Lower lobe of right lung (tissue), 2 donors: ENCODE measurements around the gene UTP25. TPM values are rescaled to one million over a fixed set of nuclear protein-coding genes. Genes with fewer than 3 reads are reported as not detected.
A peak's percentile ranks its signal among the peaks of the same experiment; 100 is the strongest.

Source experiments
- ATAC-seq, 2 donors: fragments of 200-7000 bp; cut with Tn5 transposase; one replicate each; pipeline ENCODE4 v1.9.1; 2020 to 2022; ENCODE audit warnings: mild to moderate bottlenecking in 2 of 2, moderate library complexity in 2 of 2
- DNase-seq: peaks from one replicate; pipeline ENCODE4 v3.0.0-alpha.2; 2020
- H3K27ac ChIP-seq: fragments of 200-600 bp; one replicate; pipeline ENCODE4 v1.8.0; 2022
- H3K27me3 ChIP-seq: fragments of 200-600 bp; one replicate; pipeline ENCODE4 v1.8.0; 2022; ENCODE audit warnings: low read depth
- H3K36me3 ChIP-seq: fragments of 200-600 bp; one replicate; pipeline ENCODE4 v1.8.0; 2022; ENCODE audit warnings: mild to moderate bottlenecking
- H3K4me1 ChIP-seq: fragments of 200-600 bp; one replicate; pipeline ENCODE4 v1.8.0; 2022
- H3K4me3 ChIP-seq: fragments of 200-600 bp; one replicate; pipeline ENCODE4 v1.8.0; 2022; ENCODE audit warnings: mild to moderate bottlenecking
- H3K9me3 ChIP-seq: fragments of 200-600 bp; one replicate; pipeline ENCODE4 v1.8.0; 2022
- intact Hi-C: fragments of 100-400 bp; cut with DNase I; formaldehyde crosslinking; loops from one replicate; pipeline ENCODE4 v1.11.0; 2022
- total RNA-seq: library from RNA; stranded (reverse); fragmentation: NEBNext Ultra II Directional; extraction: Animal tissue kit (Norgen Biotek cat#: 25700); gene quantifications from one replicate; pipeline ENCODE4 v1.2.1, GENCODE V29; 2021
- TF ChIP-seq, protein P1 (sequence below): fragments of 200-600 bp; IDR thresholded peaks from one replicate; pipeline ENCODE4 v1.8.0; 2022; ENCODE audit warnings: antibody characterized with exemption, mild to moderate bottlenecking
- donor health status: DM: no; HTN: yes; CAD: no; lungs with severe emphysema.

UTP25 gene
- total RNA-seq, 1 donor from 2014 or later: 6.2 TPM

DNA sequence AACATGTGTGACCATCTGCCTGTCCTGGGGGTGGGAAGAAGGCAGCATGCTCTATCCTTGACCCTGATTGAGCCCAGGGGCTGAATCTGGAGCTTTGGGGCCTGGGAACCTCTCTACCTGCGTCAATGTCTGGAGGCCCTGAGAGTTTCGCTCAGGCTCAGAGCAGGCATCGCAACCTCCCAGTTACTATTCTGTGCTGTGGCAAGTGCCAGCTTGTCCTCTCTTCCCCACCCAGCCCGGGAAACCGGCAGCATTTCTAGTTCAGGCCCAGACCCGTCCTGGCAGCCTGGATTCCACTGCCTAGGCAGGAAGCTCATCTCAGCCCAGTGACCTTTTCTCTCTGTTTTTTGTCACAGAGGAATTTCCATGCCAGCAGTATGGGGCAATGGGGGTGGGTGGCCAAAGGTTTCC is 11.8 kb upstream of the UTP25 start:
- no peak overlapping the region for H3K27ac ChIP-seq
- H3K4me3 ChIP-seq: no peak overlapping the region
- peaks cover 7% of the 10 kb centered on the region for H3K27me3 ChIP-seq
- H3K9me3 ChIP-seq: no peaks in the 10 kb centered on the region
- H3K4me1 ChIP-seq: no peaks in the 10 kb centered on the region
- no peaks in the 10 kb centered on the region for H3K36me3 ChIP-seq
- intact Hi-C loops: no loop called here
- ATAC-seq (no peak), DNase-seq (peak; percentile 45)
- TF ChIP-seq, protein P1, sequence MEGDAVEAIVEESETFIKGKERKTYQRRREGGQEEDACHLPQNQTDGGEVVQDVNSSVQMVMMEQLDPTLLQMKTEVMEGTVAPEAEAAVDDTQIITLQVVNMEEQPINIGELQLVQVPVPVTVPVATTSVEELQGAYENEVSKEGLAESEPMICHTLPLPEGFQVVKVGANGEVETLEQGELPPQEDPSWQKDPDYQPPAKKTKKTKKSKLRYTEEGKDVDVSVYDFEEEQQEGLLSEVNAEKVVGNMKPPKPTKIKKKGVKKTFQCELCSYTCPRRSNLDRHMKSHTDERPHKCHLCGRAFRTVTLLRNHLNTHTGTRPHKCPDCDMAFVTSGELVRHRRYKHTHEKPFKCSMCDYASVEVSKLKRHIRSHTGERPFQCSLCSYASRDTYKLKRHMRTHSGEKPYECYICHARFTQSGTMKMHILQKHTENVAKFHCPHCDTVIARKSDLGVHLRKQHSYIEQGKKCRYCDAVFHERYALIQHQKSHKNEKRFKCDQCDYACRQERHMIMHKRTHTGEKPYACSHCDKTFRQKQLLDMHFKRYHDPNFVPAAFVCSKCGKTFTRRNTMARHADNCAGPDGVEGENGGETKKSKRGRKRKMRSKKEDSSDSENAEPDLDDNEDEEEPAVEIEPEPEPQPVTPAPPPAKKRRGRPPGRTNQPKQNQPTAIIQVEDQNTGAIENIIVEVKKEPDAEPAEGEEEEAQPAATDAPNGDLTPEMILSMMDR: no peak

- TF ChIP-seq, protein P1: no peak
- DNase-seq (no peak), ATAC-seq (no peak)
- Histone ChIP-seq H3K4me3 (no peak overlapping the region), H3K27me3 (peaks cover 7% of the 10 kb centered on the region), H3K36me3 (no peaks in the 10 kb centered on the region), H3K4me1 (no peaks in the 10 kb centered on the region), H3K9me3 (no peaks in the 10 kb centered on the region), H3K27ac (no peak overlapping the region)
- intact Hi-C loops: no loop called here
Measured at GRCh38 chr1:209816923-209817322, 10.8 kb upstream of the UTP25 start.

DNA sequence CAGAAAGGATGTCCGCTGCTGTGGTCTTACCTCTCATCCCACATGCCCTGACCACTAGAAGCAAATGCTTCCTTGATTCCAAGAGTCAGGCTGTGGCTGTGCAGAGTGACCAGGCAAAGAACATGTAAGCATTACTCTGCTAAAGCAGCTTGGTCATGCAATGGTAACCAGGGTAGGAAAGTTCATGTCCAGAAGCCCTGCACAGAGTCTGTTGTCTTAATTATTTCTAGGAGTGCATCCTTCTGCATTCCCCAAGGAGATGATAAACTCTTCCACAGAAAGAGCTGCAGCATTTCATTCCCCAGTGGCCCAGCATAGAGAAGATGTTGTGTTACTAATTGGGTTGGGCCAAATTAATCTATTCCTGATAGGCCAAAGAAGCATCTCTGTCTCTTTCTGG is 10.1 kb upstream of the UTP25 start:
- intact Hi-C loops: no loop called here
- DNase-seq (no peak), ATAC-seq (no peak)
- Histone ChIP-seq H3K4me1 (no peaks in the 10 kb centered on the region), H3K27me3 (peaks cover 7% of the 10 kb centered on the region), H3K27ac (no peak overlapping the region), H3K36me3 (no peaks in the 10 kb centered on the region), H3K4me3 (no peak overlapping the region), H3K9me3 (no peaks in the 10 kb centered on the region)
- TF ChIP-seq, protein P1: no peak

DNA sequence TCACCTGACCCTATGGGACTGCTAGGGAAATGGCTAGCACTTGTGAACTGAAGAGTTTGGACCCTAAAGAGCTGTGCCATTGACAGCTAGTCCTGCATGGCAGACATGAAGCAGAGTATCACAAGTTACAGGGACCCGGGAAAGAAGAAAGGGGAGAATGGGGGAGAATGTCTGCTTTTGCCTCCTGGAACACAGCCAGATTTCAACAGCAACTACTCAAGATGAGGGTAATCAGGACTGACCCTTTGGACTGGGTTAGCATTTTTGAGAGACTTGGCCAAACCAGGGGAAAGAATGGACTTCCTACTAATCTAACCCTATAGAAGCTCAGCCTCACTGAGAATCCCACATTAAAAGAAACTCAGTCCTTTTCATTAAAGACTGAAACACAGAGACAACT is 8.7 kb upstream of the UTP25 start:
- DNase-seq (no peak), ATAC-seq (no peak)

GRCh38 chr1:209820986-209821385 is 6.8 kb upstream of the UTP25 start:
- no peaks in the 10 kb centered on the region for H3K9me3 ChIP-seq
- H3K27me3 ChIP-seq: peaks cover 7% of the 10 kb centered on the region
- DNase-seq: no peak
- no peak overlapping the region for H3K27ac ChIP-seq
- no peak for ATAC-seq
- H3K4me3 ChIP-seq: no peak overlapping the region
- intact Hi-C loops: no loop called here
- H3K4me1 ChIP-seq: no peaks in the 10 kb centered on the region
- TF ChIP-seq, protein P1: no peak
- H3K36me3 ChIP-seq: no peaks in the 10 kb centered on the region

More for the DNA sequence above, 8.7 kb upstream of the UTP25 start:
- no peaks in the 10 kb centered on the region for H3K36me3 ChIP-seq
- TF ChIP-seq, protein P1: no peak
- intact Hi-C loops: no loop called here
- peaks cover 7% of the 10 kb centered on the region for H3K27me3 ChIP-seq
- no peaks in the 10 kb centered on the region for H3K9me3 ChIP-seq
- H3K4me3 ChIP-seq: no peak overlapping the region
- no peak overlapping the region for H3K27ac ChIP-seq
- no peaks in the 10 kb centered on the region for H3K4me1 ChIP-seq

DNA sequence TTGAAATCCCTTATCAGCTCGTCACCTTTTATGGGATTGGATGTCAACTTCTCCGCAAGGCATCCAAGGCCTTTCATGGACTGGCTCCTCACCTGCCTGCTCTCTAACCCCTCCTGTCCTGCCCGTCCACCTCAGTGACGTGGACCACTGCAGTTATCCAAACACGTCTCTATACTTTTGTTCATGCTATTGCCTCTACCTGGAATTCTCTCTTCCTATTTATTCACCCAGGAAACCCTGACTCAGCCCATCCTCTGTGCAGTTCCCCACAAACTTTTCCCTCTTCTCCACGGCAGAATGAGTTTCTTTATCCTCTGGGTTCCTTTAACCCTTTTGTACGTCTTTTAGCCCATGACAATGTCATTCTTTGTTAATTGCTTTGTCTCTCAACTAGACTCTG is 5.1 kb upstream of the UTP25 start:
- intact Hi-C loops: no loop called here
- Histone ChIP-seq H3K27me3 (peaks cover 7% of the 10 kb centered on the region), H3K27ac (no peak overlapping the region), H3K9me3 (no peaks in the 10 kb centered on the region), H3K4me1 (no peaks in the 10 kb centered on the region), H3K36me3 (no peaks in the 10 kb centered on the region), H3K4me3 (no peak overlapping the region)
- TF ChIP-seq, protein P1: no peak
- DNase-seq (no peak), ATAC-seq (no peak)
